SKM-1 treated with dmso at 0.1 percent for 144 hours (cell line): Measurements from ENCODE around the gene BIN1.
"Not testable (repeated sequence)": the region's sequence is repeated elsewhere in the genome, so short reads cannot be mapped to it uniquely, and the experiment has no call there.

Source experiments
- DNase-seq: peaks from one replicate; lab custom pipeline; 2025; ENCODE audit not compliant: unreplicated experiment; lab: John Stamatoyannopoulos, UW

The BIN1 gene

DNA sequence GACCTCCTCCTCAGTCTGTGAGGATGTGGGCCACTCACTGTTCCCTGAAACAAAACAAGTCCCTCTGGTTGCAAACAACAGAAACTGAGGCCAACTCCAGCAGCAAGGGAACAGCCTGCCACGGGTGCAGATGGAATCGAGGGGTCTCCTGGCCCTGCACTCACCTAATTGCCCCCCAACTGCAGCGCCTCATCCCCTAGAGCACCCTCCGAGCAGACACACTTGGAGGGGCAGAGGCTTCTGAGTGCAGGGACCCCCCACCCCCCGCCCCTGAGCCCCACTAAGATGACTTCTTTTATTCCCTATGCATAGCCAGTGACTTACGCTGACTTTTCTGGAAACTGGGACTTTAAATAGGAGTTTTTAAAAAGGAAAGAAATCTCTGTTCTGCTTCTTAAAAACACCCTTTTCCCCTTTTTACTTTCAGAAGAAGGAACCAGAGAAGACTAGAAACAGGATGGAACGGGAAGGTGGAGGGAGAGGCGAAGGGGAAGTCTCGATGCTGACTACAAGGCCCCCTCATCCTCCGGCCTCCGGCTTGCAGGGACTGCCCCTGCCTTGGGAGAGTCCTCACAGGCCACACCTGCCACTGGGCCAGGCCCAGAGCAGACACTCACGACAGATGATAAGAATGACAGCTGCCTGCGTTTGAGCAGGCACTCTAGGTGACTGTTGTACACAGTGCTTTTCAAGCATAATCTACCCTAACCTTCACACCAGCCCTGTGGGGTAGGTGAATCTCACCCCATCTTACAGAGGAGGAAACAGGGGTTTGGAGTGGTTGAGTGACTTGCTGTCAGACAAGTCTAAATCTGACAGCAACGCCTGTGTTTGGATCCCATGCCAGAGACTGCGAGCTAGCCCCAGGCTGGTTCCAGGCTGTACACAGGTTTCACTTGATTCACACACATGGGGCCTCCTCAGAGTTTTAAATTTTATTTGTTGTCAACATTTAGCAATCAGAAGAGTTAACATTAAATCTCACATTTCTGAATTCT, 28.2 kb upstream of the BIN1 start:
- no peak for DNase-seq

GRCh38 chr2:127134235-127134634, 27.3 kb upstream of the BIN1 start:
- DNase-seq: no peak

- no peak for DNase-seq
Observed at GRCh38 chr2:127133793-127134192, 26.8 kb upstream of the BIN1 start.

- DNase-seq: no peak
Observed at GRCh38 chr2:127130421-127130820, 23.5 kb upstream of the BIN1 start.

DNA sequence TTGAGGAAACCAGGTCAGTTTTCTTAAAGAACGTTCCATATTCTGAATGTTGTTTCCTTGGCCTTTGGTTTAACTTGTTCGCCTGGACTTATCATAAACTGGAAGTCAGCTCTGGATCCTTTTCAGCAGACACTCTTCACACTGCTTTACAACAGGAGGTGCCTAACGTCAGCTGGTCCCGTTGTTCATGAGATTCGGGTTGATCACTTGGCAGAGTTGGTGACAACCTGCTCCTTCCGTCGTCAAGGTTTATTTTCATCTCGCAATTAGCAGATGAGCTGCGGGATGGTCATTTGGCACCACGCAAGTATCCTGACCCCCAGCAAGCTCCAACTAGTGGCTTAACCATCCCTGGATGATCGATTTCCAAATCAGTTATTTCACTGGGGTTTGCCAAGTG, 23.0 kb upstream of the BIN1 start:
- no peak for DNase-seq

- no peak for DNase-seq
Observed at GRCh38 chr2:127128445-127128904, 21.5 kb upstream of the BIN1 start.

DNA sequence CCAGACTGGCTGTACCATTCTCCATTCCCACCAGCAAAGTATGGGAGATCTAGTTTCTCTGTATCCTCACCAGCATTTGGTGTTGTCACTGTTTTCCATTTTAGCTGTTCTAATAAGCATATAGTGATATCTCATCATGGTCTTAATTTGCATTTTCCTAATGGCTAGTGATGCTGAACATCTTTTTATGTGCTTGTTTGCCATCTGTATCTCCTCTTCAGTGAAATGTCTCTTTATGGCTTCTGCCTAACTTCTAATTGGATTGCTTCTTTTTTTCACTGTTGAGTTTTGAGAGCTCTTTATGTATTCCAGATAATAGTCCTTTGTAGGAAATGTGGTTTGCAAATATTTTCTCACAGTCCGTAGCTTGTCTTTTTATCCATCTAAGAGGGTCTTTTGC, 18.9 kb upstream of the BIN1 start:
- DNase-seq: no peak

DNA sequence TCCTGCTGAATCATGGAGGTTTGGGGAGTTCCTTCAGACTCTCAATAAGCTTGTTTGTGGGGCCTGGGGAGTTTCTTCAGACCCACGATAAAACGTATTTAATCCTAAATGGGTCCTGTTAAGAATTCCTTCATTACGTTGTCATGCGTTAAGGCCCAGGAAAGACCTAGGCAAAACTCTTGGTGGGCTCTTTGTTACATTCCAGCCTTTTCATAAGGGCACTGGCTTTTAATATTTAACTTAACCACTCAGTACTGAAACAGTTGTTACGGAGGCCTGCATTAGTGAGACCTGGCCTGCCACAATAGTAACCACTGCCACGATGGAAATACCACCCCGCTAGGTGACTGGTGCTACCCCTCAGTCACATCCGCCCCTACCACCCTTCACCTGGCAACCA, 17.5 kb upstream of the BIN1 start:
- no peak for DNase-seq

DNA sequence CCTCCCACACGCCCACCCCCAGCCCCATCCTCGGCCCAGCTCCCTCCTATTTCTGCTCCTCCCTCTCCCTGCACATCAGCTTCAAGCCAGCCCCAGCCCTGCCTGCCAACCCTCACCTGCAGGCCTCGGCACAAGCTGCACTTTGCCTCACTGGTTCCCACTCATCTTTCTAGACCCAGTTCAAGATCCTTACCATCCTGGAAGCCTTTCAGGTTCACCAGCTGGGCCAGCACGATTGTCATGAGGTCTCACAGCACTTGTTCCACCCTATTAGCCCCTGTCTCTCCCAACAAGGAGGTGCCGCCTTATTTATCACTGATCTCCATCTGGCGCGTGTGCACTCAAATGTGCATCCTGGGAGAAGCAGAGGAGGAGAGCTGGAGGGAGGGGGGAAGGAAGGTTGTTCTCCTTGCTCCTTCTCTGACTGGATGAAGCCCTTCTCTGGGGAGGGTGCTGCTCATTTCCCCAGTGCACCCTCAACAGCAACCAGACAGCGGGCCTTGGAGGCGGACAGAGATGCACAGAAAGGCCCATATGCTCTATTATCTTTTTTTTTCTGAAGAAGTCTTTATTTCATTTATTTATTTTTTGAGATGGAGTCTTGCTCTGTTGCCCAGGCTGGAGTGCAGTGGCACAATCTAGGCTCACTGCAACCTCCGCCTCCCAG, 15.5 kb upstream of the BIN1 start:
- no peak for DNase-seq

DNA sequence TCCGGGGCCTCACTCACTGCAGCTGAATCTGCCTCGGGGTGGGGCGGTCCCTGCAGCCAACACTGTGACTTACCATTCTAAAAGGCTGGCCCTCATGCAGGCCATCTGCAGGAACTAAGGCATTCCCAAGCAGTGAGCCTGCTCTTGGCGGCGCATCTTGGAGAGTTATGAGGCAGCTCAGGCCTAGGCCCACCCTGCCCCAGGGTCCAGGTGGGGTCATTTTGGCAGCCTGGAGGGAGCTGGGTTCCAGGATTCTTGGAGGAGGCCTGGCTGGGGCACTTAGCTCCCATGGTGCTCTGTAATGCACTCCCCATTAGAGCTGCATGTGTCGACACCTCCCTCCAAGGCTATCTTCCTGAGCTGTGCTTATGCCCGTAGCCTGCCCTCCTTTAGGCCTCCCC, 14.8 kb upstream of the BIN1 start:
- no peak for DNase-seq

GRCh38 chr2:127121353-127121752, 14.4 kb upstream of the BIN1 start:
- DNase-seq: no peak

- DNase-seq: not testable (repeated sequence)
Observed at GRCh38 chr2:127120408-127120807, 13.5 kb upstream of the BIN1 start.

DNA sequence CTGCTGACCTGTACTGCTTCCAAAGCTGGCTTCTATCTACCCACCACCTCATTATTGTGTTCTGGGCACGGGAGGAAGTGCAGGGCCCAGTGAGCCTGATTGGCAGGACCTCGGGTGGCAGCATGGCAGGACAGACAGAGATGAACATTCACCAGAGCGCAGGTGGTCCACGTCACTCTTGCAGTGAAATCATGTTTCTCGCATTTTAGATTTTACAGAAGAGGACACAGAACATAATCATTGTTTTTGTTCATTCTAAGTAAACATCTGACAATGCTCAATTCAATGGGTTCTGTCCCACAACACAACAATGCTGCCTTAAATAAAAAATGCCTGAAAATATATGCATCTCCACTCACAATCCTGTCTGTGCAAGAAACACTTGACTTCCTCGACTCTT, 11.5 kb upstream of the BIN1 start:
- DNase-seq: no peak

DNA sequence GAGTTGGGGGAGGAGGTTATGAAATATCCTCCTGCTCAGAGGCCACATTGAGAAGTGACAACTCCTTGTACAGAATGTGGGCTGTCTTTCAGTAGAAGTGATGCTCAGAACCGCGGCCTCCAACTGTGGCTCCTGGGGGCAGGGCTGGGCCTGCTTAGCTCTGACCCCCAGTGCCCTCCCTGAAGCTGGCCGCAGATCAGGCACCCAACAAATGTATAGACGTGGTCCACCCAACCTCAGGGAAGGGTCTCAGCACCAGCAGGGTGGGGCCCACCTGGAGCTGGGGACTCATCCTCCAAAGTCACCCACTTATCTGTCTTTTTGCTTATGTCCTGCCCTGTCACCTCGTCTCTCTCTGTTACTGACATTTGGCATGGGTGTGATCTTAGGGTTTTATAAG, 11.1 kb upstream of the BIN1 start:
- no peak for DNase-seq

- no peak for DNase-seq
Observed at GRCh38 chr2:127117603-127118002, 10.6 kb upstream of the BIN1 start.

GRCh38 chr2:127115471-127116199, 8.7 kb upstream of the BIN1 start:
- DNase-seq: no peak

- DNase-seq: no peak
Observed at GRCh38 chr2:127110985-127111384, 4.0 kb upstream of the BIN1 start.

- no peak for DNase-seq
Observed at GRCh38 chr2:127108090-127108523, 1.2 kb upstream of the BIN1 start.

DNA sequence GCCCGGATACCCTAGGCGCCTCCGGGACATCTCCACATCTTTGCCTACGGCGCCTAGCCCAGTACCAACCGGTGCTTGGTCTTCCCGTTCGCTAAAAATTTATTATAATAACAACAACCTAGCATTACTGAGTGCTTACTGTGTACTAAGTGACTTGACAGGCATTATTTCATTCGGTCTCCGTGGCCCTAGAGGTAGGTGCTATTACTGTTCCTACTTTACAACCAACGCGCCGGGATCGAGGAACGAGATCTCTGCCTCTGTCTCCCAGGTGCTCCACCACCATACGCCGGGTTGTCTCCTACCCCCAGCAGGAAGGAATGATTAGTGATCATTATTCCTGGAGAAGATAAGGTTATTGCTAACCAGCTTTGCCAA, 657 bp upstream of the BIN1 start:
- no peak for DNase-seq

DNA sequence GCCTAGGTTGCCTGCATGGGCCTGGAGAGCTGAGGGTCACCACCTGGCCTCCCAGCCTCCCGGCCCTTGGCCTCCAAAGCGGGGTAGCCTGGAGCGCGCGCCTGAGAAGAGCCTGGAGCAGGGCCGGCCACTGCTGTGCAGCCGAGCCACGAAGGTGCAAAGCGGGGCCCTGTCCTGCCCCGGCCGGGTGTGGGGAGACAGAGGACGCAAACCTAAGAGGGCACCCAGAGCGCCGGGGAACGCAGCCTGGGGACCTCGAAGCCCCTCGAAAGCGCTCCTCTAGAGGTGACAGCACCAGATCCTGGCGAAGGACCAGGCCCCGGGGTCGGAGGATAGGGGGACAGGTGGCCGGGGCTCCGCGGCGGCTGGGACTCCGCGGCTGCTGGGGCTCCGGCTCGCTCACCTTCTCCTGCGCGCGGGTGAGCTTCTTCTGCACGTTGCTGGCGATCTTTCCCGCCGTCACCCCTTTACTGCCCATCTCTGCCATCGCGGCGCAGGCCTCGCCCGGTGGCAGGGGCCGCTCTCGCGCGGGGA, 430 bp downstream of the BIN1 start:
- DNase-seq: no peak
